Trophoblast cell (in vitro differentiated cells and primary cell): ENCODE data around the gene CYGB.

Source experiments
- DNase-seq, 2 donors: peaks; one replicate each; pipeline ENCODE4 v3.0.0-alpha.2; 2016
- H2AFZ ChIP-seq: 2 replicates; pipeline ENCODE4 v1.6.1; 2013; ENCODE audit warnings: low read length, moderate library complexity, mild to moderate bottlenecking; ENCODE audit not compliant: insufficient read depth, poor library complexity
- H2AK5ac ChIP-seq: 2 replicates; pipeline ENCODE4 v1.6.1; 2013; ENCODE audit warnings: mild to moderate bottlenecking, low read length
- H2BK120ac ChIP-seq: 2 replicates; pipeline ENCODE4 v1.6.1; 2013; ENCODE audit warnings: low read length, mild to moderate bottlenecking, moderate library complexity; ENCODE audit not compliant: insufficient read depth, poor library complexity
- H2BK12ac ChIP-seq: 2 replicates; pipeline ENCODE4 v1.6.1; 2013; ENCODE audit warnings: mild to moderate bottlenecking, low read length, moderate library complexity
- H2BK5ac ChIP-seq: 2 replicates; pipeline ENCODE4 v1.6.1; 2013; ENCODE audit warnings: low read length, low read depth, moderate library complexity, mild to moderate bottlenecking; ENCODE audit not compliant: poor library complexity
- H3K14ac ChIP-seq: 2 replicates; pipeline ENCODE4 v1.6.1; 2013; ENCODE audit warnings: mild to moderate bottlenecking, low read length
- H3K18ac ChIP-seq: 2 replicates; pipeline ENCODE4 v1.6.1; 2013; ENCODE audit warnings: mild to moderate bottlenecking, low read length
- H3K23ac ChIP-seq: 2 replicates; pipeline ENCODE4 v1.6.1; 2013; ENCODE audit warnings: low read length
- H3K27ac ChIP-seq: 2 replicates; pipeline ENCODE4 v1.5.1; 2013; ENCODE audit warnings: low read depth, mild to moderate bottlenecking, inconsistent platforms, low read length, moderate library complexity
- H3K27me3 ChIP-seq: 2 replicates; pipeline ENCODE4 v1.6.1; 2013; ENCODE audit warnings: inconsistent platforms, mild to moderate bottlenecking, low read length, moderate library complexity; ENCODE audit not compliant: insufficient read depth
- H3K36me3 ChIP-seq, 2 experiments: 1 replicate in 1 of 2; 2 replicates in 1 of 2; pipeline ENCODE4 v1.6.1; 2013; ENCODE audit warnings: low read length in 2 of 2, mild to moderate bottlenecking in 2 of 2, moderate library complexity in 1 of 2; ENCODE audit not compliant: insufficient read depth in 2 of 2, control insufficient read depth in 1 of 2
- H3K4ac ChIP-seq: 2 replicates; pipeline ENCODE4 v1.6.1; 2013; ENCODE audit warnings: low read depth, mild to moderate bottlenecking, low read length, moderate library complexity
- H3K4me1 ChIP-seq, 2 experiments: 1 replicate in 1 of 2; 2 replicates in 1 of 2; pipeline ENCODE4 v1.6.1; 2013; ENCODE audit warnings: low read length in 2 of 2, mild to moderate bottlenecking in 2 of 2, moderate library complexity in 1 of 2; ENCODE audit not compliant: insufficient read depth in 2 of 2, control insufficient read depth in 1 of 2
- H3K4me2 ChIP-seq: 2 replicates; pipeline ENCODE4 v1.6.1; 2013; ENCODE audit warnings: inconsistent platforms, mild to moderate bottlenecking, low read length, moderate library complexity
- H3K4me3 ChIP-seq: 2 replicates; pipeline ENCODE4 v1.5.1; 2013; ENCODE audit warnings: mild to moderate bottlenecking, low read depth, low read length, inconsistent platforms
- H3K79me1 ChIP-seq: one replicate; pipeline ENCODE4 v1.6.1; 2013; ENCODE audit warnings: low read length
- H3K79me2 ChIP-seq: 2 replicates; pipeline ENCODE4 v1.6.1; 2013; ENCODE audit warnings: low read length, mild to moderate bottlenecking; ENCODE audit not compliant: control insufficient read depth, insufficient read depth, poor library complexity
- H3K9ac ChIP-seq: 2 replicates; pipeline ENCODE4 v1.6.1; 2013; ENCODE audit warnings: mild to moderate bottlenecking, low read length
- H3K9me3 ChIP-seq: 2 replicates; pipeline ENCODE4 v1.6.1; 2013; ENCODE audit warnings: low read depth, mild to moderate bottlenecking, control low read depth, inconsistent platforms, low read length; ENCODE audit not compliant: insufficient read depth
- H4K12ac ChIP-seq: 2 replicates; pipeline ENCODE4 v1.6.1; 2013; ENCODE audit warnings: low read depth, mild to moderate bottlenecking, low read length, moderate library complexity
- H4K8ac ChIP-seq: 2 replicates; pipeline ENCODE4 v1.6.1; 2013; ENCODE audit warnings: low read depth, mild to moderate bottlenecking, low read length, moderate library complexity
- H4K91ac ChIP-seq: one replicate; pipeline ENCODE4 v1.6.1; 2013; ENCODE audit warnings: low read depth, mild to moderate bottlenecking, low read length, moderate library complexity
- WGBS: extraction: QIAGEN DNeasy Blood & Tissue Kit; methylation state at CpG from one replicate; pipeline ENCODE4 v1.1.7; 2013; ENCODE audit warnings: missing lambda C conversion rate; ENCODE audit not compliant: insufficient read length, insufficient coverage; ENCODE audit errors: extremely low coverage; 5-methylcytosine and 5-hydroxymethylcytosine counted together

CYGB gene

GRCh38 chr17:76543482-76543825 is 5.9 kb upstream of the CYGB start:
- Histone ChIP-seq H3K9ac (no peak overlapping the region), H2BK5ac (no peak overlapping the region), H3K18ac (no peak overlapping the region), H4K8ac (no peak overlapping the region), H3K23ac (no peak overlapping the region), H3K4ac (no peak overlapping the region), H3K36me3 (no peaks in the 10 kb centered on the region), H3K14ac (no peak overlapping the region), H3K4me3 (no peak overlapping the region), H2BK12ac (no peak overlapping the region), H4K91ac (no peak overlapping the region), H2AFZ (no peak overlapping the region), H3K4me2 (no peak overlapping the region), H3K27me3 (peaks cover 10% of the 10 kb centered on the region), H3K9me3 (no peaks in the 10 kb centered on the region), H3K79me2 (peaks cover 2% of the 10 kb centered on the region), H3K79me1 (peaks cover 2% of the 10 kb centered on the region), H3K27ac (no peak overlapping the region), H4K12ac (no peak overlapping the region), H2AK5ac (no peak overlapping the region), H2BK120ac (no peak overlapping the region), H3K4me1 (peaks cover 24 to 28% of the 10 kb centered on the region in 2 experiments)
- DNase-seq = no peak
- WGBS = no CpG with 5 or more reads among the region's 6 CpGs

- Histone ChIP-seq H3K14ac (no peak overlapping the region), H4K8ac (no peak overlapping the region), H2AK5ac (no peak overlapping the region), H3K4me1 (peaks cover 27 to 32% of the 10 kb centered on the region in 2 experiments), H2BK5ac (no peak overlapping the region), H3K79me1 (peaks cover 2% of the 10 kb centered on the region), H4K91ac (no peak overlapping the region), H3K4ac (no peak overlapping the region), H3K27me3 (peaks cover 15% of the 10 kb centered on the region), H3K23ac (no peak overlapping the region), H3K18ac (no peak overlapping the region), H3K9ac (no peak overlapping the region), H3K27ac (no peak overlapping the region), H2AFZ (no peak overlapping the region), H3K36me3 (no peaks in the 10 kb centered on the region), H2BK12ac (no peak overlapping the region), H3K4me2 (no peak overlapping the region), H2BK120ac (no peak overlapping the region), H4K12ac (no peak overlapping the region), H3K79me2 (peaks cover 2% of the 10 kb centered on the region), H3K4me3 (no peak overlapping the region), H3K9me3 (no peaks in the 10 kb centered on the region)
- DNase-seq = no peak
- WGBS = no CpG with 5 or more reads among the region's 8 CpGs
These were observed 5.5 kb upstream of the CYGB start for GRCh38 chr17:76542984-76543383.

- Histone ChIP-seq H2BK5ac (no peak overlapping the region), H4K91ac (no peak overlapping the region), H3K9me3 (no peaks in the 10 kb centered on the region), H3K4me3 (no peak overlapping the region), H4K12ac (no peak overlapping the region), H3K79me1 (peaks cover 2% of the 10 kb centered on the region), H3K4me1 (peaks cover 30 to 35% of the 10 kb centered on the region in 2 experiments), H3K9ac (no peak overlapping the region), H3K4me2 (no peak overlapping the region), H3K14ac (no peak overlapping the region), H4K8ac (no peak overlapping the region), H3K4ac (no peak overlapping the region), H2AK5ac (no peak overlapping the region), H3K18ac (no peak overlapping the region), H2BK120ac (no peak overlapping the region), H3K79me2 (peaks cover 2% of the 10 kb centered on the region), H3K23ac (no peak overlapping the region), H3K27me3 (peaks cover 18% of the 10 kb centered on the region), H3K27ac (no peak overlapping the region), H2BK12ac (no peak overlapping the region), H2AFZ (no peak overlapping the region), H3K36me3 (no peaks in the 10 kb centered on the region)
- no CpG with 5 or more reads among the region's 10 CpGs for WGBS
- no peak for DNase-seq
These were observed 5.1 kb upstream of the CYGB start for GRCh38 chr17:76542566-76542971.

- H3K18ac ChIP-seq = no peak overlapping the region
- no peak overlapping the region for H3K9ac ChIP-seq
- peaks cover 2% of the 10 kb centered on the region for H3K79me1 ChIP-seq
- H3K4me2 ChIP-seq = no peak overlapping the region
- no peak overlapping the region for H3K4me3 ChIP-seq
- H4K8ac ChIP-seq = no peak overlapping the region
- no peak overlapping the region for H4K12ac ChIP-seq
- peaks cover 2% of the 10 kb centered on the region for H3K79me2 ChIP-seq
- H3K36me3 ChIP-seq = no peaks in the 10 kb centered on the region
- no peak overlapping the region for H2BK5ac ChIP-seq
- no peak overlapping the region for H3K27ac ChIP-seq
- H3K9me3 ChIP-seq = no peaks in the 10 kb centered on the region
- no peak for DNase-seq
- H3K27me3 ChIP-seq = peaks cover 23% of the 10 kb centered on the region
- H2BK12ac ChIP-seq = no peak overlapping the region
- peaks cover 28 to 35% of the 10 kb centered on the region in 2 experiments for H3K4me1 ChIP-seq
- no CpG with 5 or more reads among the region's 10 CpGs for WGBS
- no peak overlapping the region for H3K14ac ChIP-seq
- H2AK5ac ChIP-seq = no peak overlapping the region
- no peak overlapping the region for H4K91ac ChIP-seq
- no peak overlapping the region for H2AFZ ChIP-seq
- H3K23ac ChIP-seq = no peak overlapping the region
- H3K4ac ChIP-seq = no peak overlapping the region
- H2BK120ac ChIP-seq = no peak overlapping the region
These were observed 4.4 kb upstream of the CYGB start for GRCh38 chr17:76541739-76542454.
